SW 1271 (cell line): Measurements from ENCODE around the gene SOHLH1.

ENCODE experiments used
- DNase-seq, 2 experiments: peaks; one replicate each; lab custom pipeline; 2025; lab: John Stamatoyannopoulos, UW

Gene SOHLH1

DNA sequence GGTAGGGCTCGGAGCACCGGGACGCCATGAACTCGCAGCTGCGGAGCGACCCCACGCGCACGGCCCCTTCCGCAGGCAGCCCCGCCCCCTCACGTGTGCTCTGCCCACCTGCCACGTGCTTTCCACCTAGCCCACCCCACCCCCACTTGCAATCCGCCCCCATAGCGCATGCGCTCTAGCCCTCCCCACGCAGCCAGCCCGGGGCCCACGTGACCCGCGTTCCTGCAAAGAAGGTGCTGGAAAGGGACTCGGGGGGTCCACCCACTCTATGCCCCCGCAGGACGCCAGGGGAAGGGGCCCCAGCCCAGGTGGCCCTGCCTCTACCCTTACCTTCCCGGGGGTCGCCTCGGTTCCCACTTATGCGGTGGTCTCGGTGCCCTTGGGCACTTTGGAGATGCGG, at the start of gene SOHLH1:
Gene SOHLH1 (minus strand): TSS at position 42 of the 400 bp plus-strand sequence. CDS start 14 bp downstream, at position 28.
- DNase-seq: no peak

DNA sequence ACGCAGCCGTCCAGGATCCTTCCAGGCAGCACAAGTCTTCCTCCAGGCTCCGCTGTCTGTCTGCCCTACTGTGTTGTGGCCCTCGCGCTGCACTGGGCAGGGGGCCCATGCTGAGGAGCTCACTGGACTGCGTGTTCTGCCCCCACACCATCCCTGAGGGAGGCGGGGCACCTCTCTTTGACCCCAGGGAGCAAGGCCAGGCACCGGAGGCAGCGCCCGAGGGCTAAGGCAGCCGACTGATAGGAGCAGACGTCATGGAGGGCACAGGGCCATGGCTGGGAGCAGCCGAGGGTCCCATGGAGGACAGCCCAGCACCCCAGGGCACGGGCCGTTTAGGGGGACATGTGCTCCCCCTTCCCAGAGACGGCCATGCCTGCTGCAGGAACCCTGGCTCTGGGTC, 49.4 kb upstream of the SOHLH1 start:
- no peak for DNase-seq

DNA sequence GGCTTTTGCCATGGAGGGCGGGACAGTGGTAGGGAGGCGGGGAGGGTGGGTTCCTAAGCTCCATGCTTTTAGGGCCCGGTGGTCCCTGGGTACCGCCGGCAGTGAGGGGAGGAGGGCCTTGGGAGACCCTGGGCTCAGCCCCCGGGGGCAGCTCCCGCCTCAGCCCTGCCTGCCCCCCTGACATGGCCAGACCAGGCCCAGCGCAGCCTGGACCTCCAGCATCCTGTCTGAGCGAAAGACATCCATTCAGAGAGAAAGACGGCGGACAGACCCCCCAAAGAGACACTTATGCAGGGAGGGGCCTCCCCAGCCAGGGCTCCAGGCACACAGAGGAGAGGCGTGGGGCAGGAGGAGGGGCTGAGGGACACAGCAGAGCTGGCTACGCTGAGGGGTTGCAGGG, 48.0 kb upstream of the SOHLH1 start:
- no peak for DNase-seq

DNA sequence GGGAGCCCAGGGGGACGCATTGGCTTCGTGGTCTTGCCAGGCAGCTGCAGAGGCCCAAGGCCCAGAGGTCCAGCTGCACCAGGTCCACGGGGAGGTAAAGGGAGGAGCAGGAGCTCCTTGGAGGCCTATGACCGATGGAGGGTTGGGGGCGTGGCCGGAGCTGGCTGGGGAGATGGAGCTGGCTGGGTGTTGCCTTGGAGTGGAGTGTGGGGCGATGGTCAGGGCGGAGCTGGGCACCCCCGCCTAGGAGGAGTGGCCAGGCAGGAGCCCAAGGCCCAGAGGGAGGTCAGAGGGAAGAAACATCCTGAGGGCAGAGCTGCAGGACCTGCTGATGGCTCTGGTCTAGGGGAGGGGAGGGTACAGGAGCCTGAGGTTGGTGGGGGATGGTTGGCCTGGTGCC, 47.3 kb upstream of the SOHLH1 start:
- no peak for DNase-seq

GRCh38 chr9:135745686-135746324, 46.5 kb upstream of the SOHLH1 start:
- DNase-seq: no peak

- DNase-seq: no peak
Measured at GRCh38 chr9:135745189-135745588, 45.9 kb upstream of the SOHLH1 start.

DNA sequence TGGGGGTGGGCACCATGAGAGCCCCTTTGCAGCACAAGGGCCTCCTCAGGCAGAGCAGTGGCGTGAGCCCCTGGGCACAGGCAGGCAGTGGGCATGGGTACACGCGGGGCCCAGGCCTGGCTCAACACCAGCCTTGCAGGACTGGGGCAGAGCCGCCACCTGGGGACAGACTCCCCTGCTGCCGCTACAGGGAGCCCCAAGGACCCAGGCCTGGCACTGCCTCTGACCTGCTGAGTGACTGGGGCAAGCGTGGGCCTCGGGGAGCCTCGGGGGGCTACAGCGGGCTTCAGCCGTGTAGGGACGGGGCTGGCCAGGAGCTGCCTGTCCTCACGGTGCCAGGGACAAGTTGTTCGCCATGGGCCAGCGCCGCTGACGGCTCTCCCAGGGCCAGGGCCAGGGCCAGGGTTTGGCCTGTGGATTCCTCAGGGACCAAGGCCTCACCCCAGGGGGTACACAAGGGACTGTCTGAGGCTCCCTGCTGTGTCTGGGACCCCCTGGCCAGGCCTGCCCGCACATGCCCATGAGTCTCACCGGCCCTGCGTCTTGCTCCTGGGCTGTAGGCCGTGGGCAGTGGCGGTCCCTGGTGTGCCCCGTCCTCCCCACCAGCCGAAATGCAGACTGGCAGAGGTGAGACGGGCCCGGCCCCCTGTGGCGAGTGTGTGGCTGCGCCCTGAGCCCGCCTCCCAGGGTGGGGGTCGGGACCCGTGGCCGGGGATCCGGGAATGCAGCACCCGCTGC, 45.2 kb upstream of the SOHLH1 start:
- DNase-seq: no peak

DNA sequence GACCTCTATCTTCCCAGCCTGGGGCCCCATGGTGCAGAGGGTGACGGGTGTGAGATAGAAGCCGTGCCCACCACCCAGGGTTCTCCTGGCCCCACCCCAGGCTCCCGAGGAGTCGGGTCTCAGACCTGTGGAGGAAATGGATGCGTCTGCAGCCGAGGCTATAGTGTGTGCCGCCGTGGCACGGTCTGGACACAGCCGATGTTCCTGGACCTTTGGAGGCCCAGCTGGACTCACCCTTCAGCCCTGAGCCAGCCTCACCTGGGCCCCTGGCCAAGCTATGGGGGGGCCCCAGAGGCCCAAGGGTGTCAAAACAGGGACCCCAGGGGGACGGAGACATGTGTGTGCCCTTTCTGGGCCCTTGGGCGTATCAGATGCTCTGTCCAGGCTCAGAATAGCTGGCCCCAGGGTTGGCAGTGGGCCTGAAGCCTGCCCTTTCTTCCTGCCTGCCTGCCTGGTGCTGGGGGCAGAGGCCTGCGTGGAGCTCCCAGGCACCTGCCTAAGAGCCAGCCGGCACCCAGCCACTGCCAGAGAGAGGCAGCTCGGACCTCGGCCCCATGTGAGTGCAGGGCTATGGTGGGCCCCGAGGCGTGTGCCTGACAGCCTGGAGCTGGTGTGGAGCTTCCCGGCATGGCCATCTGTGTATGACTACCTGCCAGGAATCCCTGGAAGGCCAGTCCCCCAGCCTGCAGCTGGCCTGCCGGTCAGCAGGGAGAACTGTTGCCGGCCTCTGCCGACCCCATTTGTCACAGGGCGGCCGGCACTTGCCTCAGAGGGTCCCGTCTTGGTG, 44.5 kb upstream of the SOHLH1 start:
- DNase-seq: no peak

- no peak for DNase-seq
Measured at GRCh38 chr9:135743021-135743420, 43.7 kb upstream of the SOHLH1 start.

DNA sequence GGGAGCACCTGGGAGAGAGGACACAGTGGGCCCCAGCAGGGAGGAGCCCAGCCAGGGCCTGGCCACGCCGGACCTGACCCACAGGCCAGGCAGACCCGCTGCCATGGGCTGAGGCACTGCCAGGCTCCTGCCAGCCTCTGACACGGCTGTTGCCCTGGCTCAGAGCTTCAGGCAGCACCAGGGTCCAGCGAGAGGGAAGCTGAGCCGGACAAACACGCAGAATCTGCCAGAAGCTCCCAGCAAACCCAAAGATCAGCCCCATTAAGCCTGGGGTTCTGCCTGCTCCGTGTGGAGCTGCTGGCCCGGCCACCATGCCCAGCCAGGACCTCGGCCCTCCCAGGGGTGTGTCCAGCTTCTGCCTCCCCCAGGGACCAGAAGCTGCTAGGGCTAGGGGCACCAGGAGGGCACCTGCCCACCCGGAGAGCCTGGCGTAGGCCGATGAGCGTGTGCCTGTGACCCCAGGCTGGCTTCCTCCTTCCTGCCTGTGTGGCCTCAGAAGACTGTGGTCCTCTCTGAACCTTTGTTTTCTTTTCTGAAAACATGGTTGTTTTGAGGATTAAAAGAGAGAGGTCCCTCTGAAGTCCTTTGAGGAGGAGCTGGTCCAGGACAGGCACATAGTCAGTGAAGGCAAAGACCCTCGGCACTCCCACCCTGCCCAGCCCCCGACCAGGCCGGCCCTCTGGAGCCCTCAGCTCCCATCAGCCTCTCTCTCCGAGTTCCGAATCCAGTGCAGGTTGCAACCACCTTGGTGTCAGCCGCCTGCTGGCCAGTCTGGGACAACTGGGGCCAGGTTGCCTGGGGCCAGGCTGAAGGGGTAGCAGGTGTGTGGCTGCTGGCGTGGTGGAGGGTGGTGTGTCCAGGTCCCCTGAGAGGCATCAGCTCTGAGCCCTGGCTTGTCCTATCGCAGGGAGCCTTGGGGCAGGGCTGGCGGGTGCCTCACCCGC, 42.3 kb upstream of the SOHLH1 start:
- DNase-seq: no peak

DNA sequence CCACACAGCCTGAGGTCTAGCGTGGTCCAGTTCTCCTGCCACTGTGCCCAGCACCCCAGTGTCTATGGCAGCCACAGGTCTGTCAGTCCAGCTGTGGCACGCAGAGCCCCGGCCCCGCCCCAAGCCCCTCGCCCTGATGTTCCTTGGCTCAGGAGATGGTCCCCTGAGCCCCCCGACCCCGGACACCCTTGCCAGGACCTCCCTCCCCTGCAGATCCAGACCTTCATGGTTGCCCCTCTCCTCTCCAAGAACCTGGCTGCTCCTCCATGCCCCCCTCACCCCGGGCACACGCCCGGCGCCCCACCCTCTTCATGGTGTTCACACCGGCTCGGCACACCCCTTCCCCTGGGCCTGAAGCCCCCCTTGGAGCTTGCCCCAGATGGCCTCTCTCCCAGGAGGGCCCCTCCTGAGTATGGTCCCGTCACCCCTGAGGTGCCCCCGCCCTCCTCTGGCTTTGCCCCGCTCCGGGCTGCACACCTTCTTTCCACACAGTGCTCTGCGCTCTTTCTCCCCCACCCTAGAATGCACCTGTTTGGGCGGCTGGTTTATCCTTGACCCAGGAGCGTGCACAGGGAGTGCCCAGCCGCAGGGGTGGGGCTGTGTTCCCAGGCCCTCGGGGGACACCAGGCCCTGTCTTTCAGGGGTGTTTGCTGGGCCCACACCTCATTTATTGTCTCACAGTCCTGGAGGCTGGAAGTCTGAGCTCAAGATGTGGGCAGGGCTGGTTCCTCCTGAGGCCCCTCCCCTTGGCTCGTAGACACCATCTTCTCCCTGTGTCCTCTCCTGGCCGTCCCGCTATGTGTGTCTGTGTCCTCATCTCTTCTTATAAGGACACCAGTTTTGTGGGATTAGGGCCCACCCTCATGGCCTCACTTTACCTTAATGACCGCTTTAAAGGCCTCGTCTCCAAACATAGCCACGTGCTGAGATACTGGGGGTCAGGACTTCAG, 40.3 kb upstream of the SOHLH1 start:
- no peak for DNase-seq

- DNase-seq: no peak
Measured at GRCh38 chr9:135737840-135738521, 38.7 kb upstream of the SOHLH1 start.

- no peak for DNase-seq
Measured at GRCh38 chr9:135736979-135737839, 37.9 kb upstream of the SOHLH1 start.

DNA sequence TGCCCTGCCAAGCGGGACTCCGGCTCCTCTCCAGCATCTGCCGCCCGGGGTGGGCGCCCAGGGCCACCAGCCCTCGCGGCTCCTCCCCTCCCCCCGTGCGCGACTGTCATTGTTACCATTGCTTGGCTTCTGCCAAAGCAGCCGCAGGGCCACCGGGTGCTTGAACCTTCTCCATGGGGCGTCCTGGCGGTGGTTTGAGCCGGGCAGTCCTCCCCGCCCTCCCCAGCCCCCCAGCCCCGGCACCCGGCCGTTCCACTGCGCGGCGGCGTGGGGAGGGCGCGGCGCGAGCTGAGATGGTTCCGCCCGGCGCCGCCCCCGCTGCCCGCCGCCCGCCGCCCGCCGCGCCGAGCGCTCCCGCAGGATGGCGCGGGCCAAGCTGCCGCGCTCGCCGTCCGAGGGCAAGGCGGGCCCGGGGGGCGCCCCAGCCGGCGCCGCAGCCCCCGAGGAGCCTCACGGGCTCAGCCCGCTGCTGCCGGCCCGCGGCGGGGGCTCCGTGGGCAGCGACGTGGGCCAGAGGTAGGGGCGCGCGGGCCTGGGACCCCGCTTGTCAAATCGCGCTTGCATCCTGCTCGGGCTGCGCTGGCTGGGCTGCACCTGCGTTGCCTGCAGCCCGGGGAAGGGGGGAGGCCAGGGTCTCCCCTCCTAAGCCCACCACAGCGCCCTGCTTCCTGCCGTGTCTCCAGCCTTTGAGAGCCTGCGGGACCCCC, 37.1 kb upstream of the SOHLH1 start:
- DNase-seq: no peak

DNA sequence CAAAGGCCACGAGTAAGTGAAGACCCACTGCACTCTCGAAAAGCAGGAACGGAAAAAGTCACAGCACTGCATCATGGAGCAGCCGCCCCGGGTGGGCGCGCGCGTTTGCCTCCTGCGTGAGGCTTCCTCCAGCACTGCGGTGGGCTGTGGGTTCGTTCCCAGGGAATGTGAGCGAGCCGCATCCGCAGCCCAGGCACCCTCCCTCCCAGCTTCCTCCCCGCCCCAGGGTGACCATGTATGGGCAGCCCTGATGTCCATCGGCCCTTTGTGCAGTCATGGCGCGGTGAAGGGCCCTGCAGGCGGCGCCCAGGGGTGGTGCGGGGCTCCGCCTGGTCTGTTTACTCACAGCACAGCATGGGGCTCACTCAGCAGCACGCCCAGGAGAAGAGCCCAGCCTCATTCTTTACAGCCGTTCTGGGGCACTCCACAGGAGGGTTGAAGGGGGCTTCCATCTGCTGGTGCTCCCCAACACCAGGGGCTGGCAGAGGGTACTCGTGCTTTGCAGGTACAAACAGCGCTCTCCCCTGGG, 35.4 kb upstream of the SOHLH1 start:
- no peak for DNase-seq

- DNase-seq: no peak
Measured at GRCh38 chr9:135732569-135733257, 33.4 kb upstream of the SOHLH1 start.

- DNase-seq: no peak
Measured at GRCh38 chr9:135731454-135731853, 32.2 kb upstream of the SOHLH1 start.

- no peak for DNase-seq
Measured at GRCh38 chr9:135729480-135729879, 30.2 kb upstream of the SOHLH1 start.
